GM18520 (cell line): ENCODE data around the gene BCL7A.
"Not testable (repeated sequence)": the region's sequence is repeated elsewhere in the genome, so short reads cannot be mapped to it uniquely, and the experiment has no call there.

Experiments
- ATAC-seq: cut with Tn5 transposase; IDR thresholded peaks from one replicate; pipeline ENCODE4 v1.9.1; 2021; ENCODE audit not compliant: unreplicated experiment

Gene BCL7A

GRCh38 chr12:122093098-122093883 is 71.6 kb downstream of the BCL7A start:
- no peak for ATAC-seq

GRCh38 chr12:122094137-122094734 is 72.6 kb downstream of the BCL7A start:
- ATAC-seq: no peak

DNA sequence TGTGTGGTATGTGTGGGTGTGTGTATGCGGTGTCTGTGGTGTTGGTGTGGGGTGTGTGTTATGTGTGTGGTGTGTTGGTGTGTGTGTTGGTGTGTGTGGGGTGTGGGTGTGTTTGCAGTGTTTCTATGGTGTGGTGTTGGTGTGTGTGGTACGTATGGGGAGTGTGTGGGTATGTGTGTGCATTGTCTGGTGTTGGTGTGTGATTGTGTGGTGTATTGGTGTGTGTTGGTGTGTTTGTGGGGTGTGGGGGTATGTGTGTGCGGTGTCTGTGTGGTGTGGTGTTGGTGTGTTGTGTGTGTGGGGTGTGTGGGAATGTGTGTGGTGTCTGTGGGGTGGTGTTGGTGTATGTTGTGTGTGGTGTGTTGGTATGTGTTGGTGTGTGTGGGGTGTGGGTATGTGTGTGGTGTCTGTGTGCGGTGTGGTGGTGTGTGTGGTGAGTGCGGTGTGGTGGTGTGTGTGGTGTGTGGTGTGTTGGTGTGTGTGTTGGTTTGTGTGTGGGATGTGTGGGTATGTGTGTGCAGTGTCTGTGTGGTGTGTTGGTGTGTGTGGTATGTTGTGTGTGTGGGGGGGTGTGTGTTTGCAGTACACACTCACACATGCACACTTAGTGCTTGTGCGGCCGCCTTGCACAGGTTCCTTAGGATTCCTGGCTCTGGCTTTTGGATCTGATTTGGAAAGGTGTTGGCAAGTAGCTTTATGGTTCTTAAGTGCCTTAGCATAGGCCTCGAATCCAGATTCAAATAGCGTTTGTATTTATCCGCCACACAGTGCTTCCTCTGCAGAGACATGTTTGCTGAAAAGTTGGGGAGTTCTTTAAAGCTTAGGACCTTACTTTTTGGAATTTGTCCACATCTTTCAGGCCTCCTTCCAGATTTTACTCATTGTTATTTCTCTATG is 73.3 kb downstream of the BCL7A start:
- no peak for ATAC-seq

- no peak for ATAC-seq
Measured at GRCh38 chr12:122096014-122096413, 74.3 kb downstream of the BCL7A start.

DNA sequence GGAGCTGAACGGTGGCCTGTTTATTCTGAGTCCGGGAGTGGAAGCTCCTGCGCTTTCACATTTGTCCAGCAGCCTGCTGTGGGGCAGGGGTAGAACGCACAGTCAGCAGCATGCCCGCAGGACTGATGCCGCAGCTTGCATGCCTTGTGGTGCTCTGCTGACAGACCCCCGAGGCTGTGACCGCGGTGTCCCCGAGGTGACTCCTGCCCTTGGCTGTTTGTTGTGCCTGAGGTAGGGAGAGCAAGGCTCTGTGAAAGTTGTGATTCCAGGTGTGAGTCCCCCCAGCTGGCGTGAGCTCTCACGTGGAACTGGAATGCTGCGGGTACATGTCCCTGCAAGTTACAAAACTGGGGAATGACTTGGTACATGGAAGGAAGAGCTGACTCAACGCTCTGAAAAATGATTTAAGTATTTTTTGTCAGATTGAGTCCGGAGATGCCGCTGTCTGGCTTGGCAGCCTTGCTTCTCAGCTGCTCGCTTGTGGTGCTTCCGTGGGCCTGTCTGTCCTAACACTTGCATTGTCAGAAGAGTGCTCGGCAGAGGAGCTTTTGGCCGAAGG is 75.0 kb downstream of the BCL7A start:
- ATAC-seq: no peak

DNA sequence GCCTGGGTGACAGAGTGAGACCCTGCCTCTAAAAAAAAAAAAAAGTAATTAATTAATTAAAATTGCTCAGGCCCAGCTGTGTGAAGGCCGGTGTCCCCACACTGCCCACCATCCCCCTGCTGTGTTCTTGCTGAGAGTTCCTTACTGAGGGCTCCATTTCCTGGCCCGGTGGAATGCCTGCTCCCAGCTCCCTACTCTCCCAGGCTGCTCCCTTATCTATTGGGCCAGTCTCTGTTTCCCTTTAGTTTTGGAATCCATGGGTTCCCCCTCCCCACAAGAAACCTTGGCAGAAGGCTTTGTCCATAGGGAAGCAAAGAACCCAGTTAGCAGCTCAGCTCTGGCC is 75.9 kb downstream of the BCL7A start:
- no peak for ATAC-seq

DNA sequence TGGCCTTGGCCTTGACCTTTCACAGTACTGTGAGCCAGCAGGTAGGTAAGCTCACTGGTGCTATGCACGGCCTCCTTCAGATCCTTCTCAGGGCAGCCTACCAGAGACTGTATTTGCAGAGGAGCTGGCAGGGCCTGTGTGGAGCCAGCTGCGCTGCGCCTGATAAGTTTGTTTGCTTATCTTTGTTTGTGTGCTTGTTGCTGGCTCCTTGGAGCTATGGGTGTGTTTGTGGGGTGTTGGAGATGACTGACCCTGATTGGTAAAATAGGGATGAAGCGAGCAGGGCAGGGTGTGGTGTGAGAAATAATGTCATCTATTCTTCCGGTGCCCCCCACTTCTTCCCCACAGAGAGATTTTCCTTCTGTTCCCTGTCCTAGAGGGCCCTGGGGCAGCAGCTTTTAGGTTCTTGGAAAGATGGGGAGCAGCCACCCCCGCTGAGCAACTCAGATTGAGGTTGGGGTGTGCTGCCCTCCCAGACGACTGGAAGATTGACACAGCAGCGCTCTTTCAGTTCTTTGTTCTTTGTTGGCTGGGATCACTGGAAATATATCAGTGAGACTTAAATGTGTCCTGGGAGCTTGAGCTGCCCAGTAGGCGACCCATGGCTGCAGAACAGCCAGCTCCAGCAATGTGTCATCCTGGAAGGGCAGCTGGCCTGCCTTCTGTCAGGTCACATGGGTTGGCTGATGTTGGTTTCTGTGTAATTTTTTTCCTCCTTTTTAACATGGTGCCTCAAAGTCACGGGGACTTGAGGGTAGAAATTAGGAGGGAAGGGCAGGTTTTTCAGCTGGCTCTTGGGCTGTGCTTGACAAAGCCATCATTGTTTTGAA is 76.5 kb downstream of the BCL7A start:
- ATAC-seq: no peak

- no peak for ATAC-seq
Measured at GRCh38 chr12:122099280-122099749, 77.6 kb downstream of the BCL7A start.

DNA sequence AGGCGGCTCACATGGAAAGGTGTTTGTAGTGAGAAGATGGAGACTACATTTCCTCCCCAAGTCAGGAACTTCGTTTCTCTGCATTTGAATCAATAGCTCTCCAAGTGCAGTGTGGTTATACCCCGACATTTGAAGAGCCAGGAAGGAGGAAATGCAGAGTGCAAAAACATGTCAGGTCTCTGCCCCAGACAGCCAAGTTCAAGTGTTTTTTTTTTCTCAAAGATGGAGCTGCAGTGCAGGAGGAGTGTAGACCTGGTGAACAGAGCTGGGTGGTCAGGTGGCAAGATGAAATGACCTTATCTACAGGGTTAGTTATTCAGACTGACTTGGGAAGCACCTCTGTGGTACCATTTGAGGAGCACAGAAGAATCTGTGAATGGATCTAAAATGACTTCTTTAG is 78.2 kb downstream of the BCL7A start:
- ATAC-seq: no peak

DNA sequence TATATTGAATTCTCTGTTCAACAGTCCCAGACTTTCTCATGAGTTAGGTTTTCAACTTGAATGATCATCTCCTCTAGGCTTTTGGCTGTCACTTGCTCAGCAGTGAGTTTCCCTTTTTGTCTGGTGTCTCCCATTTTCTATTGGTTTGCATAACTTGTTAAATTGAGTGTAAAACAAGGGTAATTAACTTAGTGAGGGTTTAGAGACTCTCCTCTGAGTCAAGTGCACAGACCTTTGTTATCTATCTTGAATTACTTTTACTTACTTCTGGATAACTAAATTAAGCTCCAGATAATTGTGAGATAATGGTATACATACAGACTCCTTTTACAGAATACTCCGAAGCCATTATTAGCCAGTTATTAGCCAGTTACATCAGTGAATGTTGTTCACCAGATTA is 78.9 kb downstream of the BCL7A start:
- ATAC-seq: no peak

DNA sequence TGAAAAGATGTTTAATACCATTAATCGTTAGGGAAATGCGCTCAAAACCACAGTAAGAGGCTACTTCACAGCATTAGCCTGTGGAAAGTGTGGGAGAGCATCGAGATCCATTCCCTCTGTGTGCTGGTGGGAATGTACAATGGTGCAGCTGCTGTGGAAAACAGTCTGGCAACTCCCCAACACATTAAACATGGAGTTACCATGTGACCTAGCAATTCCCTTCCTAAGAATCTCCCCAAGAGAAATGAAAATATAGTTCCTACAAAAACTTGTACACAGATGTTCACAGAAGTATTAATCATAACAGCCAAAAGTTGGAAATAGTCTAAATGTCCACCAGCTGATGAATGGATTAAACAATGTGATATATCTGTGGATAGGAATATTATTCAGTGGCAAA is 80.6 kb downstream of the BCL7A start:
- no peak for ATAC-seq

DNA sequence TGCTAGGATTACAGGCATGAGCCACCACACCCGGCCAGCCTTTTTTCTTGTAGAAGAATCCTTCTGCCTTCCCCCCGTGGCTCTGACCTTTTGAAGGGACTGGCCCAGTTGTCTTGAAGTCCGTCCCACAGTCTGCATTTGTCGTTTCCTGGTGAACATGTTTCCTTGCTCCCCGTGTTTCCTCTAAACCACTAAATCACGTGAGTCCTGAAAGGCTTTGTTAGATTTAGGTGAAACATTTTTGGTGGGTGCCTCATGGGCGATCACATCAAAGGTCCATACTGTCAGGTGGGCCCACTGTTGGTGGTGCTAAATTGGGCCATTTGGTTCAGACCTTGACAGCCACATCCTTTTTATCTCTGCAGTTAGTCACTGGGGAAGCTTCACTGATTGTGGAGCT is 83.2 kb downstream of the BCL7A start:
- ATAC-seq: no peak

DNA sequence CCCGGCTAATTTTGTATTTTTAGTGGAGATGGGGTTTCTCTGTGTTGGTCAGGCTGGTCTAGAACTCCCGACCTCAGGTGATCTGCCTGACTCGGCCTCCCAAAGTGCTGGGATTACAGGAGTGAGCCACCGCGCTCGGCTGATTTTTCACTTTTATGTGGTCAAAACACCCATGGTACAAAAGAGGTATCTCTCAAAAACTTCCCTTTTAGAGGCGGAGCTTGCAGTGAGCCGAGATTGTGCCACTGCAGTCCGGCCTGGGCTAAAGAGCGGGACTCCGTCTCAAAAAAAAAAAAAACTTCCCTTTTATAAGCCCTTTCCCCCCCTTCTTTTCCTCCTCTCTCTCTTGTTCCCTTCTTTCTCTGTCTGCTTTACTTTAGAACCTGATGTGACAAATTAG is 83.8 kb downstream of the BCL7A start:
- not testable (repeated sequence) for ATAC-seq

- ATAC-seq: no peak
Measured at GRCh38 chr12:122106843-122107242, 85.2 kb downstream of the BCL7A start.

- no peak for ATAC-seq
Measured at GRCh38 chr12:122107261-122107660, 85.6 kb downstream of the BCL7A start.

GRCh38 chr12:122111089-122111641 is 89.5 kb downstream of the BCL7A start:
- no peak for ATAC-seq
